Glomerular endothelial cell (primary cell): Measurements from ENCODE around the gene TSC22D4. TPM values are rescaled to one million over a fixed set of nuclear protein-coding genes. Genes with fewer than 3 reads are reported as not detected.
A peak's percentile ranks its signal among the peaks of the same experiment; 100 is the strongest.

Source experiments
- DNase-seq: peaks from one replicate; pipeline ENCODE4 v3.0.0-alpha.2; 2011; ENCODE audit warnings: low read depth, low spot score; ENCODE audit errors: extremely low read depth
- total RNA-seq: library from RNA; depleted of rRNA; stranded (reverse); fragments of >200 nt; gene quantifications from 2 replicates; pipeline ENCODE4 v1.2.3, GENCODE V29; 2015

The TSC22D4 gene
- total RNA-seq, 1 donor from 2014 or later, result 75.2 TPM

DNA sequence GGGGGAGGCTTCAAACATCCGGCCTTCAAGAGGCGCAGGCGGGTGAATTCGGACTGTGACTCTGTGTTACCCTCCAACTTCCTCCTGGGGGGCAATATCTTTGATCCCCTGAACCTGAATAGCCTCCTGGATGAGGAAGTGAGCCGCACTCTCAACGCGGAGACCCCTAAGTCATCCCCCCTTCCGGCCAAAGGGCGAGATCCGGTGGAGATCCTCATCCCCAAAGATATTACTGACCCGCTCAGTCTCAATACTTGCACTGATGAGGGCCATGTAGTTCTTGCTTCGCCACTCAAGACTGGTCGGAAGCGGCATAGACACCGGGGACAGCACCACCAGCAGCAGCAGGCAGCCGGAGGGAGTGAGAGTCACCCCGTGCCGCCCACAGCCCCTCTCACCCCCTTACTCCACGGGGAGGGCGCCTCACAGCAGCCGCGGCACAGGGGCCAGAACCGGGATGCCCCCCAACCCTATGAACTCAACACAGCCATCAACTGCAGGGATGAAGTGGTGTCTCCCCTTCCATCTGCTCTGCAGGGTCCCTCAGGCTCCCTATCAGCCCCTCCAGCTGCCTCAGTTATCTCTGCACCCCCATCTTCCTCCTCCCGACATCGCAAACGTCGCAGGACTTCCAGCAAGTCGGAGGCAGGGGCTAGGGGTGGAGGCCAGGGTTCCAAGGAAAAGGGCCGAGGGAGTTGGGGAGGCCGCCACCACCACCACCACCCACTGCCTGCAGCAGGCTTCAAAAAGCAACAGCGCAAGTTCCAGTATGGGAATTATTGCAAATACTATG is 48.3 kb downstream of the TSC22D4 start:
- no peak for DNase-seq

DNA sequence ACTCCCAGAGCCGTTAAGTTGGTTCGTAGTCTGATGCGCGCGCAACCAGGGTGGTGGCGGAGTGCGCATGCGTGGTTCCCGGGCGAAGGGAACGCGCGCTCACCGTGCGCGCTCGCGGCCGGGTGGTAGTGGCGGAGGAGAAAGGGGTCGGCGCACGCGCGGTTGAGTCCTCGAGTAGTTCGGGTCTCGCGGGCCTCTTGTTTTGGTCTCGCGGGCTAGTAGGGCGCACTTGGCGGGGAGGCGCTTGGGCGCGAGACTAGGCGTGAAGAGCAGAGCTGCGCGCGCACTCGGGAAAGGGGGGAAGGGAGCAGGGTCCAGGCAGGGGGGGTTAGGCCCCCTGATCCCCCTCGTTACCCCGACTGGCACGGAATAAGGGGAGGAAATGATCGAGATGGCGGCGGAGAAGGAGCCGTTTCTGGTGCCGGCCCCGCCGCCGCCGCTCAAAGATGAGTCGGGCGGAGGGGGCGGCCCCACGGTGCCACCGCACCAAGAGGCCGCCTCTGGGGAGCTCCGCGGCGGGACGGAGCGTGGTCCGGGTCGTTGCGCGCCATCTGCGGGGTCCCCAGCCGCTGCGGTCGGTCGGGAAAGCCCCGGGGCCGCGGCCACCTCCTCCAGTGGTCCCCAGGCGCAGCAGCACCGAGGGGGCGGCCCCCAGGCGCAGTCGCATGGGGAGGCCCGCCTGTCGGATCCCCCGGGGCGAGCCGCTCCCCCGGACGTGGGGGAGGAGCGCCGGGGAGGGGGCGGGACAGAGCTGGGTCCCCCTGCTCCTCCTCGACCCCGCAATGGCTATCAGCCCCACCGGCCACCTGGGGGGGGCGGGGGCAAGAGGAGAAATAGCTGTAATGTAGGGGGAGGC is 49.1 kb downstream of the TSC22D4 start, which contains the start of gene MEPCE:
Gene MEPCE, plus strand, starts transcription at position 195 of the 856 bp plus-strand sequence. Its CDS starts 188 bp downstream, at position 383.
- DNase-seq, result peak; percentile 55

DNA sequence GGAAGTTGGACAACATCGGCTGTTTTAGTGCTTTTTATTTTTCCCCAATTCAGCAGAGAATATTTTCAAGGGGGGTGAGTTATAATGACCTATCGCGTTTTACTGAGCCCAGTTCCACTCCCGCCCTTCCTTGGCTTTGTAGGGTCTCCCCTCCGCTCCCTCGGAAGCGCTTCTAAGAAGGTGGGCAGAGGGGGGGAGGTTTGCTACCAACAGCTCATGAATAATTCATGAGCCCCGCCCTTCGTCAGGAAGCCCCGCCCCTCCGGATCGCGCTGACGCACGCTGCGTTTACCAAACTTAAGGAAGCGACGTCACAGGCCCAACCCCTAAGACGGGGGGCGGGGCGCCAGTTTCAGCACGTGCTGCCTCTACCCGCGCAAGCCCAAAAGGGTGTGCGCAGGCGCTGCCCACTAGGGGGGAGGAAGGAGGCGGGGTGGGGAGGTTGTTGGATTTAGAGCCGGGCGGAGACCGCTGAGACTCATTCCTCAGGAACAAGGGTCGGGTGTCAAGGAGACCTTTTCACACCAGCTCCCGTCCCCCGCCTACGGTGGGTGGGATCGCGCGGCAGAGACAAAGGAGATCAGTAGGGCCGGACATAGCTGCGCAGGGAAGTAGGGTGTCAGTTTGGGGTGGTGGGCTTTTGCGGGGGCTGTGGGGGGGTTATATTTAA is 49.9 kb downstream of the TSC22D4 start:
- DNase-seq, result peak; percentile 97

DNA sequence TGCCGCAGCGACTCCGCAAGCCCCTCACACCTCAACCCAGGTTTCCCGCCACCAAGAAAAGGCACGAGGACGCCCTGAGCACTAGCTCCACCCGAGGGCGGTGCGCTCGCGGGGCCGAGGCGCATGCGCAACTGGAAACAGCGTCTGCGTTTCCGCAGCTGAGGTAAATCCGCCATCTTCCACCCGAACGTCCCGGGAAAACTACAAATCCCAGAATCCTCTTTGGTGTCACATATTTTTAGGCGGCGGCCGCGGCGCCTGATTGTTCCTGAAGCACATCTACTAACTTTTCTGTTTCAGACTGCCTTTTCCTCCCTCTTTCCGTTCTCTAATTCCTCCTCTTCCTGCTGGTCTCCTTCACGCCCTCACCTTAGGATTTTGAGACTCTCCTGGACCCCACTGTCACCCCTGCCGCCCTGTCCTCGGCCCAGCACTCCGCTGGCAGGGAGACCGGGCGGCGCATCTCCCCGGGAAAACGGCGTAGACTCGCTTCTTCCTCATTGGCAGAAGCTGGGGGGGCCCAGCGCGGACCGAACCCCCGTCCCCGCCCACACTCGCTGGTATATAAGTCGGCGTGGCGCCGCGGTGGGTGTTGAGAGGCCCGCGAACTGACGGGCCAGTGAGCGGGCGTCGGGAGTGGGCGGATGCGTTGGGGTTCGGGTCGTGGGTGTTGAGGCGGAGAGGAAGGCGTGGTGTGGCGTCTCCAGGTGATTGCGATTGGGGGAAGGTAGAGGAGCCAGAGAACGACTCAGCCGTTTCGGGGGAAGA is 50.6 kb downstream of the TSC22D4 start, which contains the start of gene ZCWPW1:
Gene ZCWPW1, minus strand, starts transcription at position 505 of the 768 bp plus-strand sequence. CDS start 8,054 bp downstream, outside the sequence.
- DNase-seq, result peak; percentile 87

GRCh38 chr7:100427762-100428198 is 51.2 kb downstream of the TSC22D4 start:
- DNase-seq, result no peak

GRCh38 chr7:100426516-100426915 is 52.5 kb downstream of the TSC22D4 start:
- no peak for DNase-seq

DNA sequence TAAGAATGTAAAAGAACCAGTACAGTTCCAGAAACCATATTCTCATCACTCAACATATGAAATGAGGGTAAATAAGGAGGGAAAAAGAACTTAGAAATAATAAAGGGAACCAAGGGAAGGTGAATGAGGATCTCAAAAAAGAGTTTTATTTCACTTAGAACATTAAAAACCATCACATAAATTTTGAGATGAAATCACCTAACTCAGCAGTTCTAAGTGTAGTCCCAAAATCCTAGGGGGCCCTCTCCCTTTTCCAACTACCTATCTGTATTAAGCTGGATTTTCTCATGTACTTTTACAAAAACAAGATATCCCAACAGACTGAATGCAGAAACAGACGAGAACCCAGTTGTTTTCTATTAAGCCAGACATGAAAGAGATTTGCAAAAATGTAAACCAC is 53.7 kb downstream of the TSC22D4 start:
- DNase-seq, result no peak

GRCh38 chr7:100423315-100423714 is 55.7 kb downstream of the TSC22D4 start:
- no peak for DNase-seq

GRCh38 chr7:100419660-100420226 is 59.3 kb downstream of the TSC22D4 start:
- no peak for DNase-seq

DNA sequence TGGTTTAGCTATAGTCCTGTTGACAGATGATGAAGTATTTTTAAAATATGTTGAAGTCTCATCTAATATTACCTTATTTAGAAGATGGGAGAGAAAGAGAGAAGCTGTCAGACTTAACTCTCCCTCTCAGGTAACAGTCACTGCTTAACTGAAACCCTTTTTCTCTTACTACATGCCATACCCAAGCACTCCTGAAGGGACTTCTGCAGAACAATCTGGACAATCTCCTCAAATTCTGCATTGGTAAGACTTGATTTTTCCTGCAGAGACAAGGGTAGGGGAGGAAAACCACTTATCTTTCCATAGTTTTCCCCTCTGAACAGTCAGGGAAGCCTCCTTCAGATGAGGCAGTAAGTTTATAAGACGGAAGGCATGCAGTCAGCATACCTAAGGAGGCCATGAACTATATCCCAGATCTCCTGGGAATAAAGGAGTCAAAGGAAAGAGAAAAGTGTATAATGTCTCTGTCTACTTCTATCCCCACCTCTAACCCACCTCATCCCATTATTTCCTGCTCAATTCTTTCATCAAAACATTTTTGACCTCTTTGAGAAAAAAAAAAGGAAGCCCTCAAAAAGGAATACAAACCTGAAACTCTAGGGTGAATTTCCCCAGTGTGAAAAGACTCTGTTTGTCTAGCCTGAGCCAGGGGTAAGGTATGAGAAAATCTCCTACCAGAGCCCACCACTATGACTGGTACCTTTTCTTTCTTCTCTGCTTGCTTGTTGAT is 59.9 kb downstream of the TSC22D4 start:
- no peak for DNase-seq

Other genes starting within 250 kb of the TSC22D4 start
- gene SPDYE3, start 171.5 kb downstream of the TSC22D4 start, total RNA-seq, result not detected in 2 replicates
- gene PILRB, start 121.1 kb downstream of the TSC22D4 start, total RNA-seq, result 12.0 and 36.8 TPM in 2 replicates
- gene PILRA, start 105.7 kb downstream of the TSC22D4 start, total RNA-seq, result 2.5 TPM in 1 of 2 replicates, not detected in the other
- 0.78 and 4.5 TPM in 2 replicates for gene ZCWPW1, start 50.5 kb downstream of the TSC22D4 start, total RNA-seq
- gene MEPCE, start 49.4 kb downstream of the TSC22D4 start, total RNA-seq, result 32.9 and 41.1 TPM in 2 replicates
- gene PPP1R35, start 42.7 kb downstream of the TSC22D4 start, total RNA-seq, result 31.7 and 42.9 TPM in 2 replicates
- 1.0 TPM in 1 of 2 replicates, not detected in the other for gene SPACDR, start 15.0 kb downstream of the TSC22D4 start, total RNA-seq
- gene NYAP1, start 4.7 kb upstream of the TSC22D4 start, total RNA-seq, result 2.5 and 3.6 TPM in 2 replicates
- 29.2 and 37.3 TPM in 2 replicates for gene AGFG2, start 60.0 kb upstream of the TSC22D4 start, total RNA-seq
- gene SAP25, start 94.7 kb upstream of the TSC22D4 start, total RNA-seq, result 0.29 and 1.8 TPM in 2 replicates
- 42.4 and 93.0 TPM in 2 replicates for gene LRCH4, start 106.9 kb upstream of the TSC22D4 start, total RNA-seq
- gene FBXO24, start 107.1 kb upstream of the TSC22D4 start, total RNA-seq, result not detected in 2 replicates
- gene PCOLCE, start 123.1 kb upstream of the TSC22D4 start, total RNA-seq, result 2.9 and 5.7 TPM in 2 replicates
- 21.2 and 28.9 TPM in 2 replicates for gene MOSPD3, start 133.3 kb upstream of the TSC22D4 start, total RNA-seq
- 0.29 TPM in 1 of 2 replicates, not detected in the other for gene TFR2, start 162.3 kb upstream of the TSC22D4 start, total RNA-seq
- not detected in 2 replicates for gene ACTL6B, start 177.2 kb upstream of the TSC22D4 start, total RNA-seq
- 315 and 318 TPM in 2 replicates for gene GNB2, start 194.5 kb upstream of the TSC22D4 start, total RNA-seq
- 14.4 and 25.7 TPM in 2 replicates for gene GIGYF1, start 215.0 kb upstream of the TSC22D4 start, total RNA-seq
- gene POP7, start 226.9 kb upstream of the TSC22D4 start, total RNA-seq, result 27.8 and 37.2 TPM in 2 replicates
- not detected in 2 replicates for gene EPO, start 241.3 kb upstream of the TSC22D4 start, total RNA-seq